HFF-Myc (cell line): ENCODE data around the gene ARL6IP1.

ENCODE experiments used
- DNase-seq: peaks from one replicate; pipeline ENCODE4 v3.0.0-alpha.2; 2011; ENCODE audit warnings: low read depth; ENCODE audit errors: extremely low read depth
- H3K4me3 ChIP-seq: replicated peaks from 2 replicates; pipeline ENCODE4 v1.5.1; 2011; ENCODE audit warnings: low read depth, mild to moderate bottlenecking, control low read depth, low read length
- CTCF ChIP-seq: IDR thresholded peaks from 2 replicates; pipeline ENCODE4 v1.5.1; 2012; ENCODE audit warnings: mild to moderate bottlenecking, low read depth, low read length, control low read depth; ENCODE audit errors: missing control alignments

ARL6IP1 gene

GRCh38 chr16:18834864-18835263 lies 33.5 kb upstream of the ARL6IP1 start:
- no peak for TF ChIP-seq CTCF
- no peak for DNase-seq
- H3K4me3 ChIP-seq = no peak overlapping the region

- DNase-seq = no peak
- H3K4me3 ChIP-seq = no peak overlapping the region
- no peak for TF ChIP-seq CTCF
Observed at GRCh38 chr16:18833707-18834505, 32.6 kb upstream of the ARL6IP1 start.

DNA sequence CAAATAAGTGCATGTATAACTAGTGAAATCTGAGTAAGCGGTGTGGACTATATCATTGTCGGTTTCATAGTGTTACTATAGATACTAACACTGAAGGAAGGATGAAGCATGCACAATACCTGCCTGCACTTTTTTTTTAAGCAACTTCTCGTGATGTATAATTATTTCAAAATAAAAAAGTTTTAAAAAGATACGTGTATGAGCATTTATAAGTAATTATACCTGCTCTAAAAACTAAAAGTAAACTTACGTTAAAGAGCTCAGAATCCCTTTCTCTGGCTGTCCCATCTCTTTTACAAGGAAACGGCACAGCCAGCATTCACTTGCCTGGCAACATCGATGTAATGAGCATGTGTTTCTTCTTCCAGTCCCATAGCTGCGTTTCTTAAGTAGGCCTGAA lies 31.3 kb upstream of the ARL6IP1 start:
- TF ChIP-seq CTCF = no peak
- DNase-seq = no peak
- no peak overlapping the region for H3K4me3 ChIP-seq

DNA sequence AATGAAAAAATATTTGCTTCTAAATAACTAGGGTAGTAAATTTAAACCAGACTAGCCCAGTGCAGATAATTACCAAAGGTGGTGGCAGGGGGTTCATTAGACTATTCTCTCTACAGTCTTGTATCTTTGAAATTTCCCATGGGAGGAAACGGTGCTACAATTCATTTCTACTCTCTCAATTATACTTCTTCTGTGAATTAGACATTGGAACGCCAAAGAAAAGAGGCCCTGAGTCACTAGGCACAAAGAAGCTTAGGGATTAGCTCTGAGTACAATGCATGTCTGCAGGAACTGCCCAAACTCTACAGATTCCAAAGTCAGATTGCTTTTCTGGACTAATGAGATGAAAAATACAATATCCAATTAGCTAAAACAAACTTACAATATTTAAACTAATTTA lies 30.7 kb upstream of the ARL6IP1 start:
- DNase-seq = no peak
- no peak overlapping the region for H3K4me3 ChIP-seq
- no peak for TF ChIP-seq CTCF

GRCh38 chr16:18829251-18829650 lies 27.9 kb upstream of the ARL6IP1 start:
- H3K4me3 ChIP-seq = no peak overlapping the region
- no peak for DNase-seq
- no peak for TF ChIP-seq CTCF

- TF ChIP-seq CTCF = no peak
- H3K4me3 ChIP-seq = no peak overlapping the region
- DNase-seq = no peak
Observed at GRCh38 chr16:18827890-18828289, 26.5 kb upstream of the ARL6IP1 start.

GRCh38 chr16:18816286-18816685 lies 14.9 kb upstream of the ARL6IP1 start:
- no peak for TF ChIP-seq CTCF
- no peak overlapping the region for H3K4me3 ChIP-seq
- DNase-seq = no peak
